HG03045 (cell line): Measurements from ENCODE around the gene RXRA.

Experiments
- ATAC-seq: cut with Tn5 transposase; IDR thresholded peaks from one replicate; pipeline ENCODE4 v1.9.1; 2021; ENCODE audit warnings: mild to moderate bottlenecking, moderate library complexity; ENCODE audit not compliant: unreplicated experiment

Gene RXRA

DNA sequence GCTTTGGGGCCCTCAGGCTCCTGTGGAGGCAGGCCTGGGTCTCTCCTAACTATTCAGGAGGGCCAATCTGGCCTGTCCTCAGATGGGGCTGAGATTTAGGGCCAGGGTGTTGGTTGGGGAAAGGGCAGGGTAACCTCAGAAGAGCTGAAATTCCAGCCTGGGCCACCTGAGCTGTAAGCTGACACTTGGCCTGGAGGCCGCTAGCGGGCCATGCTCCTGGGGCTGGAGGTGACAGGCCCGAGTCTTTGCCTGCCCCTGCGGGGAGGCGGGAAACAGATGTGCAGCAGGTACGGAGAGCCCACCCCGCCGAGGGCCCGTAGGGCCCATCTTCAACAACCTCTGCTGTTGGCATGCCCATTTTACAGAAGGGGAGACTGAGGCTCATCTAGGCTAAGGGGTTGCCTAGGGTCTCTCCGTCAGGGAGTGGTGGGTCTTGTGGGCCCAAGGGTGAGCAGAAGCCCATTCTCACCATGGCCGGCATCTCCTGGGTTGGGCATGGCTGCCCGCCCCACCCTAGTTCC is 69.5 kb downstream of the RXRA start:
- no peak for ATAC-seq

DNA sequence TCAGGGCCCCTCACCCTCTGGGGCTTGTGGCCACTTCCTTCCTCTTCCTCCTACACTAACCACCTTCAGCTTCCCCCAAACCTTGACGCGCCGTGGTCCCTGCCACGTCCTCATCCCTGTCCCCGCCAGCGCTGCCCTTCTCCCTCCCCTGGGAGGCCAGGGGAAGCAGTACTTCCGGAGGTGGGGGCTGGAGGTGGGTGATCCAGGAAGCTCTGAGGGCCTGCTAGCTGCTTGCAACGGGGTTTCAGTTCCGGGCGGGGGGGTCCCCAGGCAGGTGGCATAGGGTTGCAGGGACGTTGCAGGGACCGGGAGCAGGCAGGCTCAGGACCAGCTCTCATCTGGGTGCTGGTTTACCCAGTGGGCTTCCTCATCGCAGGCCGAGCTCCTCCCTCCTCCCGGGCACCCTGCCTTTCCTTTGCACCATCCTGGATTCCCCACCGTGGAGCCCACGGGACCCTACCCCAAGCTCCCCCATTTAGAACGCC is 70.0 kb downstream of the RXRA start:
- no peak for ATAC-seq

DNA sequence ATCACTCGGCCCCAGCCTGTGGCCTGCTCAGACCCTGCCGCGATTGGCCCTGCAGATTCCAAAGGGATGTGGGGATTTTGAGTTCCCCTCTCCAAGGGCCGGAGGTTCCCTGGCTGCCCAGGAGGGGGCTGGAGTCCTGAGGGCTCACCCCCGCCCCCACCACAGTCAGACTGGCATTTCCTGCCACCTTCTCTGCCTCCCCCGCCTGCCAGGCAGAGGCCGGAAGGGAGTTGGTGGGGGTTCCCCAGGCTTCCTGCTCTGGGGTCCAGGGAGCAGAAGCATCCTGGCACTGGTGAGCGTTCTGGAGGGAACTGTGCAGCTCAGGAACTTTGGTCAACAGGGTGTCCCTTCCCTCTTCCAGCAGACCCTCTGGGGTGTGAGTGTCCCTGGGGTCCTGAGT is 70.6 kb downstream of the RXRA start:
- ATAC-seq, result no peak

DNA sequence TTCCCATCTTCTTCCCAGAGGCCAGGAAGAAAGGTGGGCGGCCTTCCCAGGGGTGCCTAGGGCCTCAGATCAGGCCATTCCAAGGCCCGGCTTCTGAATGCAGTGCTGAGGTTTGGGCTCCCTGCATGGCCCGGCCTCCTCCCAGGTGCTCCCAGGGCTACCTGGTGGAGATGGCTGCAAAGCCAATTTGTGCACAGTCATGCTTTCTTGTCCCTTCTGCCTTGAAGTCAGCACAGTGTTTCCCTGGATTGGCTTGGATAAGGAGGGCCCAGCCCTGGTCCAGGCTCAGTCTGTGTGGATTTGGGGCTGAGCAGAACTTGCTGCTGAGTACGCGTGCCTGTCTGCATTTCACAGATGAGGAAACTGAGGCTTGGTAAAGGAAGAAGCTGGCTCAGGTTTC is 72.5 kb downstream of the RXRA start:
- no peak for ATAC-seq

DNA sequence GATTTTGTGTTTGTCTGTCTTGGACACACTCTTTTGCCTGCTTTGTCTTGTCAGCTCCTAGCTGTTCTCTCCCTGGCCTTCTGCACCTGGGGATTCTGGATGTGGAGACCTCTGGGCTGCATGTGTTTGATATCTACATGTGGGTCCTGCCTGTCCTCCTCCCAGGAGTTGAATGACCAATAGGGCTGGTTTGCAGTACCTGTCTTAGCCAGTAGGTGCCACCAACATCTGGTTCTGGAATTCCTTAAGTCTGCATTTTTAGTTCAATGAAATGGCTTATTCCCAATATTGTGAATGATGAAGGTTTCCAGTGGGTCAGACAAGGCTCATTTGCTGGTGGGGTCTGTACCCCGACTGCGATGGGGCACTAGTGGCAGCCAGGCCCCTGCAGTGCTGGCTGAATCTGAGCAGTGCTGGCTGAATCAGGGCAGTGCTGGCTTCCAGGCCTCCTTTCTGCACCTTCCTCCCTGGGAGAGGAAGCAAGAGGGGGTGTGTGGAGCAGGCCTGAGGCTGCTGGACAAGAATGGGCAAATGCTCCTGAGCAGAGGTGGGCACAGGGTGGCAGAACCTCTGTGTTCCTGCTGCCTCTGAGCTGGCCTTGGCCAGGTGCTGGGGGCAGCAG is 73.3 kb downstream of the RXRA start:
- no peak for ATAC-seq

DNA sequence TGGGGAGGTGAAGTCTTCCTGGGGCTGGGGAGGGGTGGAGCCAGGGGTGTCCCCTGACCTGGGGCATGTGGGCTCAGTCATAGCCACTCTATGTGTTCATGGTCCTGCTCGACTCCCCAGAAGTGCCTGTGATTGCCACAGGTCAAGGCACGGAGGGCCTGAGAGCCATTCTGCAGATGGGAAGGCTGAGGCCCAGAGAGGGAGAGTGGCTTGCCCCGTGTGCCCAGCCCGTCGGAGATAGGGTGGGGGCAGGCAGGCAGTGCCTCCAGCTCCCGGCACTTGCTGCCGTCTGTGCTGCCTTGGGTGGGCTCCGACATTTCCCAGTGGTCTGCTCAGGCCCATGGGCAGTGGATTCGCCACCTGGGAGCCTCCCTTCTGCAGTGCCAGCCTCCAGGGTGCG is 74.0 kb downstream of the RXRA start:
- no peak for ATAC-seq

DNA sequence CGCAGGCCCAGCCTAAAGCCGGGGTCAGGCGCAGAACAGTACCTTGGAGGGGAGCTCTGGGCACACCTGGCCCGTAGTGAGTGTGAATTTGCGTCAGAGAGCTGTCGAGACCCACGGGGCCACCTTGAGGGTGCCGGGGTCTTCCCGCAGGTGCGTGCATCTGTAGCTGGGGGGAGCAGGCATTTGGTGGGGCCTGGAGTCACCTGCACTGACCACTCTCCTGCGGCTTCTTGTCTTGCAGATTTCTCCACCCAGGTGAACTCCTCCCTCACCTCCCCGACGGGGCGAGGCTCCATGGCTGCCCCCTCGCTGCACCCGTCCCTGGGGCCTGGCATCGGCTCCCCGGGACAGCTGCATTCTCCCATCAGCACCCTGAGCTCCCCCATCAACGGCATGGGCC is 75.1 kb downstream of the RXRA start:
- ATAC-seq, result no peak

DNA sequence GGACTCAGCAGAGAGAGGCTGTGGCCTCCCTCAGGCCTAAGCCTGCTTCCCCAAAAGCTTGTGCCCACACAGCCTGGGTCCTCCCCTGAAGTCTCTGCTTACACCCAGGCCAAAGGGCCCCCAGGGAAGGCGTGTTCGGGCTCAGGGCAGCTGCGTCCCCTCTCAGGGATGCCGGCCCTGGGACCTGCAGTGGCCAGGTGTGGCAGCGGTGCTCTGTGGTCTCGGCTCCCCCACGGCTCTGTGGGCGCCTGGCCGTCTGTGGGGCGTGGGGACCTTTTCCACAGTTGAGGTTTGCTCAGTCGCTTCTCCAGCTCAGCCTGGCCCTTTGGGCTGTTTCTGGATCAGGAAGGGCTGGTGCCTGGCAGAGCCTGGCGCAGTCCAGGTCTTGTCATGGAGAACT is 75.9 kb downstream of the RXRA start:
- no peak for ATAC-seq

DNA sequence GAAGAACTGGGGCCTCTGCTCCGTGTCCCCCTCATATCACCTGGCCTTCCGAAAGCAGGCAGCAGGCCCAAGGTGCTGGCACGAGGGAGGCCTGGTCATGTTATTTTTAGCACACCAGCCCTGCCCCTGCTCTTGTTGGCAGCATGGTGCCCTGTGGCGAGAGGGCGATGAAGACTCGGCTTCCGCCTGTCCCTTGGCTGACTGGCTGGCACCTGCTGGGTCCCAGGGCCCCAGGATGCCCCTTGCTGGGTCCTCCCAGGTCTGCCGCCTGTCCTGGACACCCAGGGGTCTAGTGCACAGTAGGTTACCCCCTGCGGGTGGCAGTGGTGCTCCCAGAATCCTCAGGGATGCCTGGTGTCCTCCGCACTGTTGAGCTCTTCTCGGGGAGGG is 77.0 kb downstream of the RXRA start:
- no peak for ATAC-seq

DNA sequence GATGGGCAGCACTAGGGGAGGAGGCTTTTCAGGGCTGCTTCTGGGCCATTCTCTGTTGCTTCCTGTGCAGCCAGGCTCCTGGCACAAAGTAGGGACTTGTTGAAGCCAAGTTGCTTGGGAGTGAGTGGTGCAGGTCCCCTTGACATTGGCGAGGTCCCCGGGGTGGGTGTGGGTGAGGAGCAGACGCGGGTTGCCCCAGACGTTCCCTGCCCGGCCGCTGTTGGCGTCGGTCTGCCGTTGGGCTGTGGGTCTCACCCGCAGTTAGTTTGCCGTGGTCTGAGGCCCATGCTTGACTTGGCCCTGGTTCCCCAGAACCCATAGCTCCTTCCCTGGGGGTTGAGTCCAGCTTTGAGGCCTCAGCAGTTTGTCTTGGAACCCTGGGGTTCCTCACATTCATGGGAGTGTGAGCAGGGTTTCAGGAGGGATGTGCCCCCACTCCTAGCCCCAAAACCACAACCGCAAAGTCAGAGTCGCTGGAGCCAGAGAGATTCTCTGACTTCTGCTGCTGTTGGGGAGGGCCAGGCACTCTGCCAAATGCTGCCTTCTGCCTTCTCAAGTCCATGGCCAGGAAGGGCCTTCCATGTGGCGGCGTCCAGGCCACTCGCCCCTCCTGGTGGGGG is 77.5 kb downstream of the RXRA start:
- ATAC-seq, result no peak

DNA sequence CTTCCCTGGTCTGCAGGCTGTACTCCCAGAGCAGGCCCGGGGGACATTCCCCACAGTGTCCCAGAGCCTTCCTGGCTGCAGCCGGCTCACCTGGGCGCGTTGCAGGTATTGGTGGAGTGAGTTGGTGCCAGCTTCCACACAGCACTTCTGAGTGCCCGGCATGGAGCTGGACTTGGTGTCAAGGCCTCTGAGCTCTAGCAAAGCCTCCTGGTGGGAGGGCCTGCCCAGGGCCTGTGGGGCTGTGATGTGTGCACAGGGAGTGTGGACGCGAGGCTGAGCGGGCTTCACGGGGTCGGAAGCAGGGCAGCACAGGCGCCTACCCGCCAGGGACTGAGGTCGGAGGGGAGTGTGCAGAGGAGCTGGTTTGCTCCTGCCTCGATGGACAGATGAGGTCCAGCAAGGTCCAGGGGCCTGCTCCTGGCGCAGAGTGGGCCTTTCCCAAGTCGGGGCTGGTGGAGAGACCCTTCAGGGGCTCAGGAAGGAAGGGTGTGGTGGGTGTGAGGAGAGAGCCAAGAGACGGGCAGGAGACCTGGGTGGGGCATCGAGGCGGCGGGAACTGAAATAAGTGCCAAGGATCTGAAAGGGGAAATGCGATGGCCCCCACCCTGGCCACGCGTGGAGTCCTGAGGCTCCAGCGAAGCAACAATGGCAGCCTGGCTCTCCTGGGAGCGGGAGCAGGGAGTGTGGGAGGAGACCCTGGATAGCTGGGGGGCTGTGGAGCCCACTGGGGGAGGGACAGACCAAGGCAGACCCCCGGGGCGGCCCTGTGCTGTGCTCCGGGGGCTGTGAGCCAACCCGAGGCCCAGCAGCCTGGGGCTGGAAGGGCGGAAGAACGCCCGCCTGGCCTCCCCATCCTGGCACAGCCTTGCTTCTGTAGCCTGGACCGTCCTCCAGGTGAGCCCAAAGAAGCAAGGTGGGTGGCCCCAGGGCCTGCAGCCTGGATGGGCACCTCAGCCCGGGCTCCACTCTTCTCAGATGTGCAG is 78.4 kb downstream of the RXRA start:
- ATAC-seq, result no peak

DNA sequence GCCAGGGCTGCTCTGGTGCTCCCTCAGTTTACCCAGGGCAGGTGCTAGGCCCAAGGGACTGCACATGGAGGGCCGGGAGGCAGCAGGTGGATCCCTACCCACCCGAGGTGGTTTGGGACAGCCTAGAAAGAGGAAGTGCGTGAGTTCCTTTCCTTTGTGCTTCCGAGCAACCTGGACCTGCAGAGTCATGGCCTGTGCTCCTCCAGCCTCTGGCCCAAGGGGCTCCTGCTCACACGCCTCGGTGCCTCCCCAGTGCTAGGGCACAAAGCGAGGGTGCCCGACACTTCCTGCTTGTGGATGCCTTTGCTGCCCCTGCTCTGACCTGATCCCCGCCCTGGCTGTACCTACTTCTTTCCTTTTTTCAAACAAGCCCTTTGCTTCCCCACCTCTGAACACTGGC is 79.3 kb downstream of the RXRA start:
- no peak for ATAC-seq

DNA sequence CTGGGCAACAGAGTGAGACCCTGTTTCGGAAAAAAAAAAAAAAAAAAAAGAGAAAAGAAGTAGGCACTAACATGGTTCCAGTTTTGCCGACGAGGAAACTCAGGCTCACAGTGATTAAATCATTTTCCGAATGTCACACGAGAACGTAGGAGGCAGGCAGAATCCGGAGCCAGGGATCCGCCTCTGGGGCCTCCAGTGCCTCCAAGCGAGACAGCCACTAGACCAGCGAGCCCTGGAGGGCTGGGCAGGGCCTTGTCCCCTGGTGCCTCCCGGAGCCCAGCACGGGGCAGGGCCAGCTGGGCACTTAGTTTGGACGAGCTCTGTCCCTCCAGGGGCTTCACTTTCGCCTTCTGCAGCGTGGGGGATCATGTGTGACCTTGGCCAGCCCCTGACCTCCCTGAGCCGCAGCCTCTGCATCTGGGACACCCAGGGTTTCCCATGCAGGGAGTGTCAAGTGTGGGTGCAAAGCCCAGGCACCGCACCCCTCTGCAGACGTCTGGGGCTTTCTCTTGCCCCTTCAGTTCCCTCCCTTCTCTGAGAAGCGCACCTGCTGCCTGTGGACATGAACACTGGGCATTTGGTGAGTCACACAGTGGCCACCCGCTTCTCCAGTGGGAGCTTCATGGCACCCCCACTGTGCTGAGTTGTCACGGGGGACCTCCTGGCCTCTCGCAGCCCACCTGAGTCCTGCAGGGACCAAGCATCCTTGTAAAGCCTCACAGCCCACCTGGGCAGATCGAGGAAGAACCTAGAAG is 80.3 kb downstream of the RXRA start:
- ATAC-seq, result no peak

DNA sequence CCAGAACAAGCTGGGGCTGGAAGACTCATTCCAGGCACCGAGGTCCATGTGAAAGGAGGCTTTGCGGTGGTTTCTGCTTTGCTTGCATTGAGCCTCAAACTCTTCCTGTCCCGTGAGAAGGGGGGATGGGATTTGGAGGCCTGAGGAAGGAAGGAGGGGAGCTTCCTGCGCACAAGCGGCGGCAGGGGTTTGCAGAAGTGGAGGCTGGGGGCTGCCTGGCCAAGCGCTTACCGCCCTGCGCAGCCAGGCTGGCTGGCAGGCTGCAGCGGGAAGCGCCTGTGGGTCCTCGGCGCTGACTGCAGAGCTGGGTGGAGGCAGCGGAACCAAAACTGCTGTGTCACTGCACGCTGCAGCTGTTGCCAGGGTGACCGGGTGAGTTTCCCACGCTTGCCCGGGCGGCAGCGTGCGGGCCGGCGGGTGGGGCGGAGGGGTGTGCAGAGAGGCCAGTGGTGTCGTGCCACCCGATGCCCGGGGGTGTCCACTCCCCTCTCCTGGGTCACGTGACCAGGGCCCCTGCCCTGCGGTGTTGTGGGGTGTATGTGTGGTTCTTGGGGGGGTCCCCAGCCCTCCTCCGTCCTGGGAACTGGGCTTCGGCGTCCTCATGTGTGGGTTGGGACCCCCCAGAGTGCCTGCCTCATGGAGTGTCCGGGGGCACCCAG is 81.0 kb downstream of the RXRA start:
- ATAC-seq, result peak; percentile 77

DNA sequence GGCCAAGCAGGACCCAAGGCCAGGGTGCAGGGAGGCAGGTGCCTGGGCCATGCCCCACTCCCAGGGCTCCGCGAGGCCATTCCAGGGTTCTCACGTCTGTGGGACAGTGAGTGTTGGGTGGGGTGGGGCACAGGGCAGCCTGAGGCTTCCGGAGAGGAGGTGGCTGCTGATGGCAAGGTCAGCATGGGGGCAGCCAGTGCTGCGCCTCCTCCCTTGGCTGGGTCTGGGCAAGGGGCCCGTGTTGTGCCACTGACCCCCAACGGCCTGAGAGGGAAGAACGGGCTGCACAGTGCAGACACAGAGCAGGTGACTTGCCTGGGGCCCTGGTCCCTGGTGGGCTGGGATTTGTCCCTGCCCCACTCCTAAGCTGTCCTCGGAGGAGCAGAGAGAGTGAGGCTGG is 82.1 kb downstream of the RXRA start:
- no peak for ATAC-seq

DNA sequence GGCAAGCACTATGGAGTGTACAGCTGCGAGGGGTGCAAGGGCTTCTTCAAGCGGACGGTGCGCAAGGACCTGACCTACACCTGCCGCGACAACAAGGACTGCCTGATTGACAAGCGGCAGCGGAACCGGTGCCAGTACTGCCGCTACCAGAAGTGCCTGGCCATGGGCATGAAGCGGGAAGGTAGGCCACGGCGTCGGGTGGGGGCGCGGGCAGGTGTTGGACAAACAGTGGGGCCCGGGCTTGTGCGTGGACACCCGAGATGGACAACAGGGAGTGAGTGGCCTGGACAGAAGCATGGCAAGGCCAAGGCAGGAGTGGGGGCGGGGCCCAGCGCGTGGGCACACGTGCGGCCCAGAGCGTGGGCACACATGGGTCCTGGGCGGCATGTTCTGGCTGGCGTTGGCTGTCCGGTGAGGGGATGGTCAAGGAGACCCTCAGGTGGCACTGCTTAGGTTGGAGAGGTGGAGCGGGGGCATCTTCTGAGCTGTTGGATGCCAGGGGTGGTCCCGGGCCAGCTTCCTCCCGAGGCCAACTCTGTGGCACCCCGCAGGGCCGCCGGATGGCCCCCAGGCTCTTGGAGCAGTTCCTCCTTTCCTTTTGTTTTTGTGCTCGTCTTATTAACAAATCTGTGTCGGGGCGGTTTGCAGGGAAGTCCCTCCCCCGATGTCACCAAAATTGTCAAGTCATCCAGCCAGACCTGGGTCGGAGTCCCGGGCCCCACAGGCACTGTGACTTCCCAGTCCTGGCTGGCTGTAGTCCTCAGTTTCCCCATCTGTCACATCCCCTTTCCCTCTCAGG is 82.9 kb downstream of the RXRA start:
- no peak for ATAC-seq

DNA sequence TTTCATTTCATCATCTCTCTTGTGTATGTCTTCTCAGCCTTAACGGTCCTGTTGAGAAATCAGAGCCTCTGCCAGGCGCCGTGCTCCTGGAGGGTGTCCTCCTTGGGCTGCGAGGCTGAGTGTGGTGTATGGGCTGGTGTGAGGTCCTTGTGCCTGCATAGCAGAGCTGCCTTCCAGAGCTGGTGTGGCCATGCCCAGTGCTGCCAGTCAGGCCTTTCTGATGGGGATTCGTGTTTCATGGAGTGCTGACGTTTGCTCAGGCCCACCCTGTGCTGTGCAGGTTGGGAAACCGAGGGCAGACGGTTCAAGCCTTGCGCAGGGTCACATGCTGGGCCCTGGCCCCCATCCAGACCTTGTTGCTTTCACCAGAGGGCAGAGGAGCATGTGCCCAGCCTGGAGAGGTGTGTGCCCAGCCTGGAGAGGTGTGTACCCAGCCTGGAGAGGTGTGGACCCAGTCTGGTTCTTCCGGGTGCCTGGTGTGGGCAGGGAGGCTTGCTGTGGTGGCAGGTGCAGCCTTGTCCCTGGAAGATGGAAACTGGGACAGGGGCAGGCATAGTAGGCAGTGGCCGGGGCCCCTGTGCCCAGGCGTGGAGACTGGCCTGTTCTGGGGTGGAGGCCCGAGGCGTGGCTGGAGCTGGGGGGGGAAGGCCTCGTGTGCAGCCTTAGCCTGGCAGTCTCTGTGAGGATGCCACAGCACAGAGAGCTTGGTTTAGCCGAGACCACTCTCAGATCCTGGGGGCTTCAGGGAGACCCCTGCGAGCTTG is 84.0 kb downstream of the RXRA start:
- ATAC-seq, result no peak

DNA sequence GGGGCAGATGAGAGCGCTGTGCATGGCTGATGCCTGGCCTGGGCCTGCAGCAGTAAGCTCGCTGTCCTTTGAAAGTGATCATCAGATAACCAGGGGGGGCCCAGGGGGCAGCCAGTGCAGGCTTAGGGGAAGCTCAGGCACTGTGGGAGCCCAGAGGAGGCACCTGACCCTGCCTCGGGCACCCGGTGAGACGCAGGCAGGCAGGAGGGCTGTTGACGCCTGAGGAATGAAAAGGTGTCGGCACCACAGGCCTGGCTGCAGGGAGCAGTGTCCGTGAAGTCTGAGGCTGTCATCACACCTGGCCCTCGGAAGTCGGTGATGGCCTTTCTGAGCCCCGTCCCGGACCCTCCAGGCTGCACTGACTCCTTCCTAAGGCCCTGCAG is 84.6 kb downstream of the RXRA start:
- ATAC-seq, result no peak
